SU-DHL-6 (cell line): Measurements from ENCODE around the gene FBXO42.

ENCODE experiments used
- H2AFZ ChIP-seq: fragments of 200-600 bp; sonication (generic); 2 replicates; pipeline ENCODE4 v1.6.1; 2014; ENCODE audit warnings: low read depth, mild to moderate bottlenecking, moderate library complexity, mixed read lengths, antibody characterized with exemption, low read length; ENCODE audit not compliant: severe bottlenecking
- H3F3A ChIP-seq: fragments of 200-600 bp; shearing (Covaris generic); 2 replicates; pipeline ENCODE4 v1.6.0; 2016; ENCODE audit warnings: antibody characterized with exemption, mild to moderate bottlenecking; ENCODE audit not compliant: insufficient read depth
- H3K27ac ChIP-seq: fragments of 200-600 bp; sonication (generic); 2 replicates; pipeline ENCODE4 v1.5.1; 2016; ENCODE audit warnings: low read depth, mild to moderate bottlenecking, low read length, moderate library complexity, mixed read lengths
- H3K27me3 ChIP-seq: fragments of 200-600 bp; sonication (generic), shearing (Covaris generic); 2 replicates; pipeline ENCODE4 v1.6.0; 2014; ENCODE audit warnings: mild to moderate bottlenecking, low read length
- H3K36me3 ChIP-seq: fragments of 200-600 bp; sonication (generic); 2 replicates; pipeline ENCODE4 v1.6.1; 2014; ENCODE audit warnings: mild to moderate bottlenecking, low read length, mixed read lengths
- H3K4me2 ChIP-seq: fragments of 300-600, 200-600 bp; shearing (Covaris generic), sonication (generic); 2 replicates; pipeline ENCODE4 v1.6.0; 2014; ENCODE audit warnings: low read length, low read depth, mild to moderate bottlenecking; ENCODE audit not compliant: poor library complexity, severe bottlenecking
- H3K4me3 ChIP-seq: fragments of 200-600 bp; sonication (generic); 2 replicates; pipeline ENCODE4 v1.5.1; 2014; ENCODE audit warnings: antibody characterized with exemption, low read length, mild to moderate bottlenecking, mixed read lengths; ENCODE audit not compliant: insufficient read depth, poor library complexity, severe bottlenecking
- H3K79me2 ChIP-seq: fragments of 200-600 bp; sonication (generic); 2 replicates; pipeline ENCODE4 v1.6.1; 2014; ENCODE audit warnings: mild to moderate bottlenecking, low read length, moderate library complexity; ENCODE audit not compliant: insufficient read depth
- H3K9ac ChIP-seq: fragments of 200-600 bp; sonication (generic); 2 replicates; pipeline ENCODE4 v1.7.0; 2014; ENCODE audit warnings: mild to moderate bottlenecking, low read length
- H3K9me2 ChIP-seq: fragments of 200-600 bp; sonication (generic); replicated peaks from 2 replicates; pipeline ENCODE4 v1.6.1; 2014; ENCODE audit warnings: low read length; ENCODE audit not compliant: insufficient read depth
- H3K9me3 ChIP-seq: fragments of 200-600 bp; sonication (generic); 2 replicates; pipeline ENCODE4 v1.6.1; 2014; ENCODE audit warnings: low read length, mixed read lengths; ENCODE audit not compliant: insufficient read depth
- H4K20me1 ChIP-seq: fragments of 200-600 bp; sonication (generic); 2 replicates; pipeline ENCODE4 v1.6.1; 2014; ENCODE audit warnings: low read depth, mild to moderate bottlenecking, antibody characterized with exemption, low read length, moderate library complexity, mixed read lengths
- CTCF ChIP-seq: fragments of 200-600 bp; sonication (generic); IDR thresholded peaks from one replicate; pipeline ENCODE4 v1.5.1; 2017; ENCODE audit warnings: antibody characterized with exemption, mild to moderate bottlenecking, low read length, moderate library complexity; ENCODE audit not compliant: insufficient read depth, poor library complexity, severe bottlenecking
- EZH2phosphoT487 ChIP-seq: fragments of 200-600 bp; sonication (generic), shearing (Covaris generic); conservative IDR thresholded peaks from 2 replicates; pipeline ENCODE4 v1.6.1; 2018; ENCODE audit warnings: mild to moderate bottlenecking, antibody characterized with exemption, low read length, moderate library complexity, mixed read lengths

Gene FBXO42

GRCh38 chr1:16386454-16387113 is 34.3 kb upstream of the FBXO42 start:
- Histone ChIP-seq H3K27ac (peak overlapping the region; percentile 29; the same call in 1 of the 2 replicates), H3K9me2 (no peaks in the 10 kb centered on the region), H2AFZ (no peak overlapping the region), H3K36me3 (no peaks in the 10 kb centered on the region), H4K20me1 (peaks cover 34% of the 10 kb centered on the region; the same call in 1 of the 2 replicates), H3K4me2 (peak overlapping the region; percentile 41), H3F3A (no peaks in the 10 kb centered on the region), H3K9me3 (no peaks in the 10 kb centered on the region), H3K9ac (0 out of 2 replicates have a peak overlapping the region, but pooled peaks have one; percentile 10), H3K27me3 (no peaks in the 10 kb centered on the region), H3K79me2 (peaks cover 95% of the 10 kb centered on the region), H3K4me3 (no peak overlapping the region)
- TF ChIP-seq EZH2phosphoT487: no peak
- TF ChIP-seq CTCF: no peak

- Histone ChIP-seq H3K36me3 (no peaks in the 10 kb centered on the region), H3K9me2 (no peaks in the 10 kb centered on the region), H3K9ac (no peak overlapping the region), H3K9me3 (no peaks in the 10 kb centered on the region), H3K79me2 (peaks cover 95% of the 10 kb centered on the region), H3K27me3 (no peaks in the 10 kb centered on the region), H3K27ac (no peak overlapping the region), H4K20me1 (peaks cover 34% of the 10 kb centered on the region; the same call in 1 of the 2 replicates), H3F3A (no peaks in the 10 kb centered on the region), H3K4me3 (no peak overlapping the region), H2AFZ (no peak overlapping the region), H3K4me2 (peak overlapping the region; percentile 41)
- TF ChIP-seq EZH2phosphoT487 (no peak), CTCF (no peak)
Observed at GRCh38 chr1:16385659-16386453, 33.6 kb upstream of the FBXO42 start.

GRCh38 chr1:16383888-16384287 is 31.6 kb upstream of the FBXO42 start:
- Histone ChIP-seq H3K9me2 (no peaks in the 10 kb centered on the region), H3K79me2 (peaks cover 98% of the 10 kb centered on the region), H3K9me3 (no peaks in the 10 kb centered on the region), H3K4me2 (no peak overlapping the region), H3K9ac (no peak overlapping the region), H3K36me3 (no peaks in the 10 kb centered on the region), H4K20me1 (peaks cover 24% of the 10 kb centered on the region; the same call in 1 of the 2 replicates), H2AFZ (no peak overlapping the region), H3K27ac (no peak overlapping the region), H3K27me3 (no peaks in the 10 kb centered on the region), H3K4me3 (no peak overlapping the region), H3F3A (no peaks in the 10 kb centered on the region)
- no peak for TF ChIP-seq CTCF
- no peak for TF ChIP-seq EZH2phosphoT487
